GM12873 (cell line): ENCODE measurements around the gene TGFA.

ENCODE experiments used
- CTCF ChIP-seq: IDR thresholded peaks from 2 replicates; pipeline ENCODE4 v1.5.1; 2012; ENCODE audit warnings: low read depth, mild to moderate bottlenecking, moderate library complexity, low read length, control low read depth; ENCODE audit not compliant: insufficient read depth; ENCODE audit errors: missing control alignments

TGFA gene

GRCh38 chr2:70463997-70464396 lies 89.6 kb downstream of the TGFA start:
- no peak for TF ChIP-seq CTCF

GRCh38 chr2:70463581-70463980 lies 90.0 kb downstream of the TGFA start:
- TF ChIP-seq CTCF = no peak

- TF ChIP-seq CTCF = no peak
These were observed 91.4 kb downstream of the TGFA start for GRCh38 chr2:70461981-70462876.

GRCh38 chr2:70461414-70461813 lies 92.2 kb downstream of the TGFA start:
- TF ChIP-seq CTCF = no peak

- peak; percentile 24 for TF ChIP-seq CTCF
These were observed 93.3 kb downstream of the TGFA start for GRCh38 chr2:70460333-70460732.

GRCh38 chr2:70458661-70459060 lies 95.0 kb downstream of the TGFA start:
- no peak for TF ChIP-seq CTCF

GRCh38 chr2:70456585-70457495 lies 96.8 kb downstream of the TGFA start:
- TF ChIP-seq CTCF = no peak
